GM18517 (cell line): ENCODE results near the gene SLC16A10.
A peak's percentile ranks its signal among the peaks of the same experiment; 100 is the strongest.
"Not testable (repeated sequence)": the region's sequence is repeated elsewhere in the genome, so short reads cannot be mapped to it uniquely, and the experiment has no call there.

Experiments used
- ATAC-seq: cut with Tn5 transposase; IDR thresholded peaks from one replicate; pipeline ENCODE4 v1.9.1; 2021; ENCODE audit warnings: mild to moderate bottlenecking, moderate library complexity; ENCODE audit not compliant: unreplicated experiment

SLC16A10 gene

DNA sequence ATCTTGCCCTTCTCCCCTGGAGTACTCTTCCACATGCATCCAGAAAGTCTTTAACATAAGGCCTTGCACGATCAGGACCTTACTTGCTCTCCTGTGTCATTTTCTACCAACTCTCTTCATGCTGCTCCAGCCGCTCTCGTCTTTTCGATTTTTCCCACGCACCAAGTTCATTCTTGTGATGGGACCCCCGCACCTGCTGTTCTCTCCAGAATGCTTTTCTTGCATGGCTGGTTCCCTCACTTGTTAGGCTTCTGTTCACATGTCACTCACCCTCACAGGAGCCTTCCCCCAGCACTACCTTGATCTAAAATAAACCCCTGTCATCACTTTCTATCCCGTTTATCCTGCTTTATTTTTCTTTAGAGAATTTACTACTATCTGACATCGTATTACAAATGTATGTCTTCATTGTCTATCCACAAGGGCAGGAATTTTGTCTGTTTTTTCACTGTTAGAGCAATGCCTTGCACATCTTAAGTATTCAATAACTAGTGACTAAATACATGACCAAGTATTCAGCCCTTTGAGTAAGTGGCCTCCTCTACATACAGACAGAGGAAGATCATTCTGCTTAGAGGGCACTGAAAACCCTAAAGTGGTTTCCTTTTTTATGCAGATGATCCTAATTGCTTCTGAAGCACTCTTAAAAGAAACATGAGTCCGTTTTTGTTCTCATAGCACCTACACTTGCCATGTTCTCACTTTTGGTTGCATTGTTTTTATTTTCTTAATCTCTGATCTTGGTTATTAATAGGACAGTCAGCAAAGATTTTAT, 166.9 kb downstream of the SLC16A10 start:
- no peak for ATAC-seq

- ATAC-seq = no peak
Measured at GRCh38 chr6:111254779-111255166, 167.5 kb downstream of the SLC16A10 start.

DNA sequence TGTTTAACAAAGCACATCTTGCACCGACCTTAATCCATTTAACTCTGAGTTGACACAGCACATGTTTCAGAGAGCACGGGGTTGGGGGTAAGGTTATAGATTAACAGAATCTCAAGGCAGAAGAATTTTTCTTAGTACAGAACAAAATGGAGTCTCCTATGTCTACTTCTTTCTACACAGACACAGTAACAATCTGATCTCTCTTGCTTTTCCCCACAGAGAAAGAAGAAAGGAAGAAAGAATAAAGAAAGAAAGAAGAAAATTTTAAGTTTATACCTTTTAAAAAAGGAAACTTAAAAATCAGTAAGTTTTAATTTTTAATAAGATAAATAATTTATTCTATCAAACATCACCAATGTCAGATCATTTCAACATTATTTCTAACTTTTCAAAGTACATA, 168.5 kb downstream of the SLC16A10 start:
- not testable (repeated sequence) for ATAC-seq

DNA sequence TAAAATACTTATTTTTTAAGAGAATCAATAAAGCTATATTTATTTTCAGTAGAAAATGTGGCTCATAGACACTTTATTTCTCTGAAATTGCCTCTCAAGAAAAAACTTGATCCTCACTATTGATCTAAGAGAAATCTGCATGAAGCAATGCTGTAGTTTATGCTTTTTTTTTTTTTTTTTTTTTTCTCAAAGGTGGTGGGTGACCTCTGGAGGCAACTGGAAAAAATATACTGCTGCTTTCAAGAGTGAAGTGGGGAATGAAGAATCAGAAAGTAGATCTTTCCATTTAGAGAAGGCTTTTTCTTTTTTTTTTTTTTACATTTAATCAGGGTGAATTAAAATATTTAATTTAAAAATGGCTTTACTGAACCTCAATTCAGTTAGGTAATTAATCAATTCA, 169.3 kb downstream of the SLC16A10 start:
- no peak for ATAC-seq

GRCh38 chr6:111258010-111258409, 170.7 kb downstream of the SLC16A10 start:
- ATAC-seq = no peak

GRCh38 chr6:111258615-111259088, 171.3 kb downstream of the SLC16A10 start:
- no peak for ATAC-seq

- peak; percentile 99 for ATAC-seq
Measured at GRCh38 chr6:111259089-111259831, 172.0 kb downstream of the SLC16A10 start.

DNA sequence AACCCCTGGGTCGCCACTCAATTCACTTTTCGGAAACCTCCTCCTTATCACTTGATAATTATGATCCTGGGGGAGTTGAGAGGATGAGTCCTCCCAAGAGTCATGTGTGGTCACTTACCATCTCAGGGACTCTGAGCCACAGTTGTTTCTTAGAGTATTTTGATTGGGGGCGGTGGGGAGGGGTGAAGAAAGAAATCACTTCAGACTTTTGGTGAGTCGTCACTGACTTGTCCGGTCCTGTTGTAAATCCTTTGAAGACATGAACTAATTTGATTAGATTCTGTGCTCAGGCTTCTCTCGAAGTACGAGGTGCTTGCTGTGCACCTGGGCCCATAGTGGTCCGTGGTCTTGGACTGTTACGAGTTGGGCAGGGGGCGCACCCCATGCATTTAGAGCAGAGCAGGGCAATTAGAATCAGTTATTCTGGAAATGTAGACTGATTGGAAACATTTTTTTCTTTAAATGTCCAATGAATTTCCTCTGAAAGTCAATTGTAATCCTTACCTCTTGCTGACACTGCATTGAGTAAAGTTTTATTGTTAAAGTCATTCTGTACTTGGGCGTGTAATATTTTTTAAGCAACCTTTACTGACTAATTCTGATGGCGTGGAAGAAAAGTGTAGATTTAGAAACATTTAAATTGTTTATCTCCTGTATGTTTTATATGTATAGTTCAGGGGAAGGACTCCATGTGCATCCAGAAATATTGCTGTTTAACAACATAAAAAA, 173.4 kb downstream of the SLC16A10 start:
- ATAC-seq = no peak

DNA sequence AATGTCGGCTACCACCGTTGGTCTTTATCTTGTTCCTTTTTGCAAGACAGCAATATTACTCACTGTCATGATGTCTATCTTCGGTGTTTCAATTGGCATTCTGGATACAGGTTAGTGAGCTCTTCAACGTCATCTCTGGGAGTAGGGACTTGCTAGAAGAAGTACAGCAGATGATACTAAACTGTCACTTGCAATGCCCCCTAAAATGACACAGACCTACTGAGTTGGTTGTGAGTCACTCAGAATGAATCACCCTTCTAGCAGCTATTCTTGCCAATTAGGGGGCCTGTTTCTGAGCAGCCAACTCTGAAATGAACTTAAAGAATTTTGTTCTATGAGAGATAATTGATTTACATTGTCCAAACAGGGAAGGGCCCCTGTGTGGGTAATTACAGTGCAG, 176.5 kb downstream of the SLC16A10 start:
- ATAC-seq = no peak

DNA sequence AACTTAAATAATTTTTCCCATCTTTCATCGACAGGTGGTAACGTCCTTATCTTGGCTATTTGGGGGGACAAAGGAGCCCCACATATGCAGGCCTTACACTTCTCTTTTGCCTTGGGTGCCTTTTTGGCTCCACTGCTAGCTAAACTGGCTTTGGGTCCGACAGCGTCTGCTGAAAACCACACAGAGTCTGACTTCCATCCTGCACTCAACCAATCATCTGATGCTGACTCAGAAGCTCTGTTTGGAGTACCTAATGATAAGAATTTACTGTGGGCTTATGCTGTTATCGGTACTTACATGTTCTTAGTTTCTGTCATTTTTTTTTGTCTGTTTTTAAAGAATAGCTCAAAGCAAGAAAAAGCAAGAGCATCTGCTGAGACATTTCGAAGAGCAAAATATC, 178.5 kb downstream of the SLC16A10 start:
- ATAC-seq = no peak

DNA sequence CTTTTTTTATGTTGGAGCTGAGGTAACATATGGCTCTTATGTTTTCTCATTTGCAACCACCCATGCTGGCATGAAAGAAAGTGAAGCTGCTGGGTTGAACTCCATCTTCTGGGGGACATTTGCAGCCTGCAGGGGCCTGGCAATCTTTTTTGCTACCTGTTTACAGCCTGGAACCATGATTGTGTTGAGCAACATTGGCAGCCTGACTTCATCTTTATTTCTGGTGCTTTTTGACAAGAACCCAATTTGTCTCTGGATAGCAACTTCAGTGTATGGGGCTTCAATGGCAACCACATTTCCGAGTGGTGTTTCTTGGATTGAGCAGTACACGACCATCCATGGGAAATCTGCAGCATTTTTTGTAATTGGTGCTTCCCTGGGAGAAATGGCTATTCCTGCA, 179.0 kb downstream of the SLC16A10 start:
- no peak for ATAC-seq

- ATAC-seq = no peak
Measured at GRCh38 chr6:111267764-111268333, 180.5 kb downstream of the SLC16A10 start.

GRCh38 chr6:111269401-111269970, 182.2 kb downstream of the SLC16A10 start:
- no peak for ATAC-seq

DNA sequence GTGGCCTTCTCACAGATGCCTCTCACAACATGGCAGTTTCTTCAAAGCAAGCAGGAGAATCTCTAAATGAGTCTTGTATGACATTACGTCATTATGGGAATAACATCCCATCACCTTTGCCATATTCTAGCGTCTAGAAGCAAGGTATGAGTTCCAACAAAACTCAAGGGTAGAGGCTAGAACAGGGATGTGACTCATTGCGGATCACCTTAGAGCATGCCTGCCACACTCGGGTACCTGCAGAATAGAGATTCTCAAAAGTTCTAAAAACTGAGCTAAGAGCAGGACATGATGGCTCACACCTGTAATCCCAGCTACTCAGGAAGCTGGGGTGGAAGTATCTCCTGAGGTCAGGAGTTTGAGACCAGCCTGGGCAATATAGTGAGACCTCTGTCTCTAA, 182.8 kb downstream of the SLC16A10 start:
- ATAC-seq = no peak

- no peak for ATAC-seq
Measured at GRCh38 chr6:111274593-111275217, 187.4 kb downstream of the SLC16A10 start.

- ATAC-seq = no peak
Measured at GRCh38 chr6:111276335-111276734, 189.0 kb downstream of the SLC16A10 start.

DNA sequence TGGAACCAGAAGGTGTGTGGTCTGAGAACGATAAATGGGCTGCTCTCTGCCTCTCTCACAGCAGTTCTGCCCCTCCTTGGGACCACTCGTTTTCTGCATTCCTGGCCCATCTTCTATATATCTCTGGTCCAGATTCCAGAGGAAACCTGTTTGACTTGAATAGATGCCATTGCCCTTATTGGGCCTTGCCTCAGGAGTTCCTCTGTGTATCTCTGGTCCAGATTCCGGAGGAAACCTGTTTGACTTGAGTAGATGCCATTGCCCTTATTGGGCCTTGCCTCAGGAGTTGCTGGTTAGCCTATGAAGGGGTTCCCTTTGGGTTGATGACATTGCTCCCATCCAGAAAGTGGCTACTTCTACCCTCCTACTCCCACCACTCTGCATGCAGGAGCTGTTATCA, 189.4 kb downstream of the SLC16A10 start:
- ATAC-seq = no peak

DNA sequence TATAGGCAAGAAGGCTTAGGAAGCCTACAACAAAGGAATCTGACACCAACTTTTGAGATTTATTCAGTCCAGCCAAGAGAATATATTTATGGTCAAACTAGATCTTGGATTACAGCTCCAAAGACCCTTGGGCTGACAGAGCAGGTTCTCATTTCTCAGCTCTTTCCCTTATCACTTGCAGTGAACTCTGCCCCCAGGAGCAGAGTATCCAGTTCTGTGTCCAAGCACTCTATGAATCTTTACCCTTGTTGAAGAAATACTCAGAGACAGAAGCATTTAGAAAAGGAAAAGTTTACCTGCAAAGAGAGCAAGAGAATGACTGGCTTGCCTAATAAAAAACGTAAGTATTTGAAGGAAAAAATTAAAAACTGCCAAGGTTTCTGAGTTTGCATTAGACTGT, 190.5 kb downstream of the SLC16A10 start:
- ATAC-seq = no peak

GRCh38 chr6:111278731-111279130, 191.4 kb downstream of the SLC16A10 start:
- no peak for ATAC-seq

DNA sequence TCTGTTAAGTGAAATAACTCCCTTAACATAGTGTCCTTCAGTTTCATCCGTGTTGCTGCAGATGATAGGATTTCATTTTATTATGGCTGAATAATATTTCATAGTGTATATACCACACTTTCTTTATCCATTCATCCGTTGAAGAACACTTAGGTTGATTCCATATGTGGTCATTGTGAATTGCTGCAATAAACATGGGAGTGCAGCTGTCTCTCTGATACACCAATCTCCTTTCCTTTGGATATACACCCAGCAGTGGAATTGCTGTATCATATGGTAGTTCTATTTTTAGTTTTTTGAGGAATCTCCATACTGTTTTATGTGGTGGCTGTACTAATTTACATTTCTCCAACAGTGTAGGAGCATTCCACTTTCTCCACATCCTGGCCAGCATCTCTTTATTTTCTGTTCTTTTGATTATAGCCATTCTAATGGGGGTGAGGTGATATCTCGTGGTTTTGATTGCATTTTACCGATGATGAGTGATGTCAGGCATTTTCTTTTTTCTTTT, 193.2 kb downstream of the SLC16A10 start:
- ATAC-seq = no peak
